Neuron (in vitro differentiated cells): ENCODE measurements around the gene RAP1GAP2.
"Not testable (repeated sequence)": the region's sequence is repeated elsewhere in the genome, so short reads cannot be mapped to it uniquely, and the experiment has no call there.

Source experiments
- H2AFZ ChIP-seq: one replicate; pipeline ENCODE4 v1.6.1; 2013; ENCODE audit warnings: low read depth, mild to moderate bottlenecking, inconsistent platforms, low read length, moderate library complexity
- H3K27me3 ChIP-seq: one replicate; pipeline ENCODE4 v1.6.1; 2013; ENCODE audit warnings: low read length; ENCODE audit not compliant: insufficient read depth
- H3K36me3 ChIP-seq: one replicate; pipeline ENCODE4 v1.6.1; 2013; ENCODE audit warnings: low read length; ENCODE audit not compliant: insufficient read depth
- H3K4me1 ChIP-seq: one replicate; pipeline ENCODE4 v1.6.1; 2013; ENCODE audit warnings: low read length; ENCODE audit not compliant: insufficient read depth
- H3K4me3 ChIP-seq: 2 replicates; pipeline ENCODE4 v1.5.1; 2013; ENCODE audit warnings: mild to moderate bottlenecking, low read length, moderate library complexity
- H3K9me3 ChIP-seq: one replicate; pipeline ENCODE4 v1.6.1; 2013; ENCODE audit warnings: low read length

Gene RAP1GAP2

GRCh38 chr17:2808367-2809335 lies 12.4 kb downstream of the RAP1GAP2 start:
- Histone ChIP-seq H2AFZ (no peak overlapping the region), H3K9me3 (no peaks in the 10 kb centered on the region), H3K36me3 (no peaks in the 10 kb centered on the region), H3K27me3 (peaks cover 4% of the 10 kb centered on the region), H3K4me1 (no peaks in the 10 kb centered on the region), H3K4me3 (no peak overlapping the region)

GRCh38 chr17:2809337-2809736 lies 13.1 kb downstream of the RAP1GAP2 start:
- Histone ChIP-seq H3K9me3 (no peaks in the 10 kb centered on the region), H2AFZ (no peak overlapping the region), H3K27me3 (peaks cover 4% of the 10 kb centered on the region), H3K4me1 (no peaks in the 10 kb centered on the region), H3K36me3 (no peaks in the 10 kb centered on the region), H3K4me3 (no peak overlapping the region)

- H3K9me3 ChIP-seq = no peaks in the 10 kb centered on the region
- no peak overlapping the region for H3K4me3 ChIP-seq
- no peaks in the 10 kb centered on the region for H3K27me3 ChIP-seq
- no peaks in the 10 kb centered on the region for H3K36me3 ChIP-seq
- no peak overlapping the region for H2AFZ ChIP-seq
- no peaks in the 10 kb centered on the region for H3K4me1 ChIP-seq
Observed at GRCh38 chr17:2814049-2814448, 17.8 kb downstream of the RAP1GAP2 start.

GRCh38 chr17:2814481-2815341 lies 18.5 kb downstream of the RAP1GAP2 start:
- Histone ChIP-seq H3K27me3 (no peaks in the 10 kb centered on the region), H3K9me3 (no peaks in the 10 kb centered on the region), H3K4me3 (no peak overlapping the region), H3K36me3 (no peaks in the 10 kb centered on the region), H3K4me1 (no peaks in the 10 kb centered on the region), H2AFZ (no peak overlapping the region)

- Histone ChIP-seq H2AFZ (no peak overlapping the region), H3K9me3 (no peaks in the 10 kb centered on the region), H3K27me3 (no peaks in the 10 kb centered on the region), H3K4me3 (no peak overlapping the region), H3K4me1 (no peaks in the 10 kb centered on the region), H3K36me3 (no peaks in the 10 kb centered on the region)
Observed at GRCh38 chr17:2815781-2816185, 19.5 kb downstream of the RAP1GAP2 start.

- no peaks in the 10 kb centered on the region for H3K9me3 ChIP-seq
- no peaks in the 10 kb centered on the region for H3K36me3 ChIP-seq
- H2AFZ ChIP-seq = no peak overlapping the region
- H3K4me3 ChIP-seq = no peak overlapping the region
- no peaks in the 10 kb centered on the region for H3K4me1 ChIP-seq
- no peaks in the 10 kb centered on the region for H3K27me3 ChIP-seq
Observed at GRCh38 chr17:2816688-2817087, 20.4 kb downstream of the RAP1GAP2 start.

- not testable (repeated sequence) for H3K4me1 ChIP-seq, H3K27me3 ChIP-seq, H3K9me3 ChIP-seq
Observed at GRCh38 chr17:2819294-2819693, 23.1 kb downstream of the RAP1GAP2 start.

GRCh38 chr17:2819921-2820501 lies 23.8 kb downstream of the RAP1GAP2 start:
- H3K4me3 ChIP-seq = no peak overlapping the region
- no peaks in the 10 kb centered on the region for H3K36me3 ChIP-seq
- H2AFZ ChIP-seq = no peak overlapping the region
- no peaks in the 10 kb centered on the region for H3K9me3 ChIP-seq
- no peaks in the 10 kb centered on the region for H3K4me1 ChIP-seq
- no peaks in the 10 kb centered on the region for H3K27me3 ChIP-seq

More at GRCh38 chr17:2819294-2819693, 23.1 kb downstream of the RAP1GAP2 start:
- H2AFZ ChIP-seq, H3K4me3 ChIP-seq, H3K36me3 ChIP-seq: not testable (repeated sequence)

GRCh38 chr17:2821868-2822267 lies 25.6 kb downstream of the RAP1GAP2 start:
- H3K4me3 ChIP-seq = no peak overlapping the region
- H2AFZ ChIP-seq = no peak overlapping the region
- H3K4me1 ChIP-seq = no peaks in the 10 kb centered on the region
- no peaks in the 10 kb centered on the region for H3K9me3 ChIP-seq
- no peaks in the 10 kb centered on the region for H3K27me3 ChIP-seq
- no peaks in the 10 kb centered on the region for H3K36me3 ChIP-seq

GRCh38 chr17:2822358-2822757 lies 26.1 kb downstream of the RAP1GAP2 start:
- no peaks in the 10 kb centered on the region for H3K27me3 ChIP-seq
- no peak overlapping the region for H3K4me3 ChIP-seq
- H3K36me3 ChIP-seq = no peaks in the 10 kb centered on the region
- no peaks in the 10 kb centered on the region for H3K4me1 ChIP-seq
- H3K9me3 ChIP-seq = no peaks in the 10 kb centered on the region
- H2AFZ ChIP-seq = no peak overlapping the region

GRCh38 chr17:2825253-2825970 lies 29.2 kb downstream of the RAP1GAP2 start:
- Histone ChIP-seq H3K36me3 (no peaks in the 10 kb centered on the region), H3K9me3 (no peaks in the 10 kb centered on the region), H3K4me1 (no peaks in the 10 kb centered on the region), H3K27me3 (no peaks in the 10 kb centered on the region), H3K4me3 (no peak overlapping the region), H2AFZ (no peak overlapping the region)

- H3K4me1 ChIP-seq = no peaks in the 10 kb centered on the region
- no peak overlapping the region for H2AFZ ChIP-seq
- no peak overlapping the region for H3K4me3 ChIP-seq
- no peaks in the 10 kb centered on the region for H3K36me3 ChIP-seq
- H3K9me3 ChIP-seq = no peaks in the 10 kb centered on the region
- H3K27me3 ChIP-seq = no peaks in the 10 kb centered on the region
Observed at GRCh38 chr17:2828397-2829038, 32.3 kb downstream of the RAP1GAP2 start.
